Dendritic cell treated with granulocyte-macrophage colony-stimulating factor and Interleukin-4, amounts not matched to agents 40 ng/mL and 50 ng/mL, for 4 days (primary cell): Measurements from ENCODE around the gene FIGLA.
"Not testable (repeated sequence)": the region's sequence is repeated elsewhere in the genome, so short reads cannot be mapped to it uniquely, and the experiment has no call there.

ENCODE experiments used
- H3K27ac Mint-ChIP-seq: one replicate; pipeline ENCODE4 v1.8.0; 2022; ENCODE audit warnings: mild to moderate bottlenecking, mixed read lengths
- H3K27me3 Mint-ChIP-seq: one replicate; pipeline ENCODE4 v1.8.0; 2022; ENCODE audit warnings: mild to moderate bottlenecking, mixed read lengths
- H3K36me3 Mint-ChIP-seq: one replicate; pipeline ENCODE4 v1.8.0; 2022; ENCODE audit warnings: low read depth, mixed read lengths
- H3K4me1 Mint-ChIP-seq: one replicate; pipeline ENCODE4 v1.8.0; 2022; ENCODE audit warnings: low read depth, mixed read lengths
- H3K4me3 Mint-ChIP-seq: one replicate; pipeline ENCODE4 v1.8.0; 2022; ENCODE audit warnings: mild to moderate bottlenecking, moderate library complexity, mixed read lengths
- H3K9me3 Mint-ChIP-seq: one replicate; pipeline ENCODE4 v1.8.0; 2022; ENCODE audit warnings: mixed read lengths
- intact Hi-C: fragments of 100-400 bp; cut with micrococcal nuclease; formaldehyde crosslinking; loops from one replicate; pipeline ENCODE4 v1.15.0; 2022

The FIGLA gene

GRCh38 chr2:70756128-70756527 lies 34.3 kb downstream of the FIGLA start:
- Mint-ChIP-seq H3K27ac (no peak overlapping the region), H3K27me3 (peaks cover 15% of the 10 kb centered on the region), H3K9me3 (no peaks in the 10 kb centered on the region), H3K4me3 (no peak overlapping the region), H3K36me3 (no peaks in the 10 kb centered on the region), H3K4me1 (peaks cover 7% of the 10 kb centered on the region)
- intact Hi-C loops, result no loop called here

- intact Hi-C loops, result no loop called here
- Mint-ChIP-seq H3K36me3 (no peaks in the 10 kb centered on the region), H3K4me1 (peaks cover 6% of the 10 kb centered on the region), H3K4me3 (no peak overlapping the region), H3K9me3 (no peaks in the 10 kb centered on the region), H3K27me3 (peaks cover 14% of the 10 kb centered on the region), H3K27ac (no peak overlapping the region)
These were observed 36.5 kb downstream of the FIGLA start for GRCh38 chr2:70753902-70754301.

- no peaks in the 10 kb centered on the region for H3K36me3 Mint-ChIP-seq
- H3K27me3 Mint-ChIP-seq, result peaks cover 9% of the 10 kb centered on the region
- no peak overlapping the region for H3K27ac Mint-ChIP-seq
- H3K9me3 Mint-ChIP-seq, result no peaks in the 10 kb centered on the region
- peaks cover 6% of the 10 kb centered on the region for H3K4me1 Mint-ChIP-seq
- intact Hi-C loops, result no loop called here
- H3K4me3 Mint-ChIP-seq, result no peak overlapping the region
These were observed 37.4 kb downstream of the FIGLA start for GRCh38 chr2:70753031-70753430.

GRCh38 chr2:70752396-70752795 lies 38.0 kb downstream of the FIGLA start:
- peaks cover 9% of the 10 kb centered on the region for H3K27me3 Mint-ChIP-seq
- no peak overlapping the region for H3K27ac Mint-ChIP-seq
- H3K9me3 Mint-ChIP-seq, result peaks cover 4% of the 10 kb centered on the region
- H3K4me1 Mint-ChIP-seq, result peaks cover 6% of the 10 kb centered on the region
- no peaks in the 10 kb centered on the region for H3K36me3 Mint-ChIP-seq
- intact Hi-C loops, result no loop called here
- no peak overlapping the region for H3K4me3 Mint-ChIP-seq

- H3K4me1 Mint-ChIP-seq, result peaks cover 6% of the 10 kb centered on the region
- H3K9me3 Mint-ChIP-seq, result peaks cover 9% of the 10 kb centered on the region
- H3K36me3 Mint-ChIP-seq, result no peaks in the 10 kb centered on the region
- H3K4me3 Mint-ChIP-seq, result no peak overlapping the region
- intact Hi-C loops, result no loop called here
- peaks cover 7% of the 10 kb centered on the region for H3K27me3 Mint-ChIP-seq
- H3K27ac Mint-ChIP-seq, result no peak overlapping the region
These were observed 38.6 kb downstream of the FIGLA start for GRCh38 chr2:70751881-70752280.

GRCh38 chr2:70750320-70750719 lies 40.1 kb downstream of the FIGLA start:
- peaks cover 6% of the 10 kb centered on the region for H3K4me1 Mint-ChIP-seq
- peaks cover 9% of the 10 kb centered on the region for H3K9me3 Mint-ChIP-seq
- H3K27ac Mint-ChIP-seq, result no peak overlapping the region
- intact Hi-C loops, result no loop called here
- no peak overlapping the region for H3K4me3 Mint-ChIP-seq
- peaks cover 3% of the 10 kb centered on the region for H3K27me3 Mint-ChIP-seq
- H3K36me3 Mint-ChIP-seq, result no peaks in the 10 kb centered on the region

GRCh38 chr2:70748002-70748784 lies 42.2 kb downstream of the FIGLA start:
- peaks cover 9% of the 10 kb centered on the region for H3K9me3 Mint-ChIP-seq
- intact Hi-C loops, result no loop called here
- H3K4me1 Mint-ChIP-seq, result peaks cover 6% of the 10 kb centered on the region
- H3K4me3 Mint-ChIP-seq, result no peak overlapping the region
- no peak overlapping the region for H3K27ac Mint-ChIP-seq
- H3K27me3 Mint-ChIP-seq, result peaks cover 14% of the 10 kb centered on the region
- H3K36me3 Mint-ChIP-seq, result no peaks in the 10 kb centered on the region

- peaks cover 6% of the 10 kb centered on the region for H3K4me1 Mint-ChIP-seq
- no peaks in the 10 kb centered on the region for H3K36me3 Mint-ChIP-seq
- H3K27ac Mint-ChIP-seq, result no peak overlapping the region
- peaks cover 9% of the 10 kb centered on the region for H3K9me3 Mint-ChIP-seq
- peaks cover 14% of the 10 kb centered on the region for H3K27me3 Mint-ChIP-seq
- intact Hi-C loops, result no loop called here
- H3K4me3 Mint-ChIP-seq, result no peak overlapping the region
These were observed 43.2 kb downstream of the FIGLA start for GRCh38 chr2:70747284-70747683.

- Mint-ChIP-seq H3K27ac (no peak overlapping the region), H3K36me3 (no peaks in the 10 kb centered on the region), H3K9me3 (peaks cover 9% of the 10 kb centered on the region), H3K27me3 (peaks cover 14% of the 10 kb centered on the region), H3K4me3 (no peak overlapping the region), H3K4me1 (peaks cover 6% of the 10 kb centered on the region)
- intact Hi-C loops, result no loop called here
These were observed 44.1 kb downstream of the FIGLA start for GRCh38 chr2:70746094-70746974.

- Mint-ChIP-seq H3K4me1 (peaks cover 6% of the 10 kb centered on the region), H3K27ac (no peak overlapping the region), H3K27me3 (peaks cover 16% of the 10 kb centered on the region), H3K4me3 (no peak overlapping the region), H3K9me3 (peaks cover 9% of the 10 kb centered on the region), H3K36me3 (no peaks in the 10 kb centered on the region)
- intact Hi-C loops, result no loop called here
These were observed 45.1 kb downstream of the FIGLA start for GRCh38 chr2:70745276-70745825.

GRCh38 chr2:70744397-70744796 lies 46.0 kb downstream of the FIGLA start:
- Mint-ChIP-seq H3K27ac (no peak overlapping the region), H3K9me3 (peaks cover 9% of the 10 kb centered on the region), H3K4me3 (no peak overlapping the region), H3K4me1 (peaks cover 5% of the 10 kb centered on the region), H3K27me3 (peaks cover 15% of the 10 kb centered on the region), H3K36me3 (no peaks in the 10 kb centered on the region)
- intact Hi-C loops, result no loop called here

GRCh38 chr2:70743677-70744076 lies 46.8 kb downstream of the FIGLA start:
- no peaks in the 10 kb centered on the region for H3K36me3 Mint-ChIP-seq
- intact Hi-C loops, result no loop called here
- H3K27me3 Mint-ChIP-seq, result peaks cover 17% of the 10 kb centered on the region
- no peak overlapping the region for H3K27ac Mint-ChIP-seq
- peaks cover 9% of the 10 kb centered on the region for H3K9me3 Mint-ChIP-seq
- no peak overlapping the region for H3K4me3 Mint-ChIP-seq
- no peaks in the 10 kb centered on the region for H3K4me1 Mint-ChIP-seq

- H3K36me3 Mint-ChIP-seq, result no peaks in the 10 kb centered on the region
- peaks cover 9% of the 10 kb centered on the region for H3K9me3 Mint-ChIP-seq
- no peak overlapping the region for H3K4me3 Mint-ChIP-seq
- H3K4me1 Mint-ChIP-seq, result no peaks in the 10 kb centered on the region
- H3K27ac Mint-ChIP-seq, result no peak overlapping the region
- intact Hi-C loops, result no loop called here
- peaks cover 21% of the 10 kb centered on the region for H3K27me3 Mint-ChIP-seq
These were observed 47.4 kb downstream of the FIGLA start for GRCh38 chr2:70743068-70743467.

GRCh38 chr2:70739492-70739891 lies 51.0 kb downstream of the FIGLA start:
- H3K36me3 Mint-ChIP-seq, H3K27ac Mint-ChIP-seq, H3K4me3 Mint-ChIP-seq, H3K4me1 Mint-ChIP-seq, intact Hi-C loops, H3K9me3 Mint-ChIP-seq: not testable (repeated sequence)
- peaks cover 28% of the 10 kb centered on the region for H3K27me3 Mint-ChIP-seq
